GM12891 (cell line): ENCODE measurements around the gene ITGB1BP1.

Source experiments
- POLR2AphosphoS5 ChIP-seq: IDR thresholded peaks from 2 replicates; pipeline ENCODE4 v1.6.1; 2011; ENCODE audit warnings: low read depth, low read length, control low read depth
- TAF1 ChIP-seq: IDR thresholded peaks from 2 replicates; pipeline ENCODE4 v1.6.1; 2011; ENCODE audit warnings: low read depth, low read length, control low read depth

- TF ChIP-seq POLR2AphosphoS5 = no peak
- no peak for TF ChIP-seq TAF1
These were observed 17.7 kb downstream of the ITGB1BP1 start for GRCh38 chr2:9405636-9406035.
